HepG2 (cell line): ENCODE measurements around the gene ALDH3A2.

Experiments used
- CTCF ChIP-seq: sonication (generic); formaldehyde crosslinking; IDR thresholded peaks from 2 replicates; pipeline ENCODE4 v1.5.0; 2020; ENCODE audit warnings: mild to moderate bottlenecking, missing genetic modification reagents, moderate library complexity
- DBP ChIP-seq: sonication (generic); formaldehyde crosslinking; IDR thresholded peaks from 2 replicates; pipeline ENCODE4 v1.4.0; 2020; ENCODE audit warnings: missing genetic modification reagents; ENCODE audit errors: not compliant biosample characterization
- DNMT1 ChIP-seq: sonication (generic); formaldehyde crosslinking; IDR thresholded peaks from 2 replicates; pipeline ENCODE4 v1.5.1; 2020; ENCODE audit warnings: mild to moderate bottlenecking, missing genetic modification reagents
- ELF1 ChIP-seq: sonication (generic); formaldehyde crosslinking; IDR thresholded peaks from 2 replicates; pipeline ENCODE4 v1.4.0; 2020; ENCODE audit warnings: missing genetic modification reagents
- MEIS2 ChIP-seq: sonication (generic); formaldehyde crosslinking; IDR thresholded peaks from 2 replicates; pipeline ENCODE4 v1.9.0; 2021; ENCODE audit warnings: mild to moderate bottlenecking, missing genetic modification reagents
- PPARG ChIP-seq: conservative IDR thresholded peaks from 2 replicates; pipeline ENCODE4 v1.6.1; 2016; ENCODE audit warnings: missing biosample characterization, missing genetic modification reagents
- SRF ChIP-seq: IDR thresholded peaks from 2 replicates; pipeline ENCODE4 v1.6.1; 2011; ENCODE audit warnings: mild to moderate bottlenecking, low read depth, low read length, moderate library complexity
- ZBTB1 ChIP-seq: sonication (generic); formaldehyde crosslinking; IDR thresholded peaks from 2 replicates; pipeline ENCODE4 v1.4.0; 2020; ENCODE audit warnings: missing genetic modification reagents, borderline replicate concordance
- ZBTB21 ChIP-seq: sonication (generic); formaldehyde crosslinking; IDR thresholded peaks from 2 replicates; pipeline ENCODE4 v1.4.0; 2020; ENCODE audit warnings: missing genetic modification reagents
- ZBTB33 ChIP-seq: sonication (generic); formaldehyde crosslinking; IDR thresholded peaks from 2 replicates; pipeline ENCODE4 v1.4.0; 2020; ENCODE audit warnings: missing genetic modification reagents
- ZNF598 ChIP-seq: sonication (generic); formaldehyde crosslinking; IDR thresholded peaks from 2 replicates; pipeline ENCODE4 v1.5.1; 2020; ENCODE audit warnings: mild to moderate bottlenecking, missing genetic modification reagents, borderline replicate concordance
- ZNF629 ChIP-seq: sonication (generic); formaldehyde crosslinking; conservative IDR thresholded peaks from 2 replicates; pipeline ENCODE4 v1.5.0; 2020; ENCODE audit warnings: missing genetic modification reagents
- ZNF7 ChIP-seq: IDR thresholded peaks from 2 replicates; pipeline ENCODE4 v1.6.1; 2016; ENCODE audit warnings: missing biosample characterization, missing genetic modification reagents

- no peak for TF ChIP-seq ELF1 (CRISPR knock-in tag)
- TF ChIP-seq PPARG (CRISPR knock-in tag): no peak
- no peak for TF ChIP-seq ZNF7
- TF ChIP-seq DNMT1: no peak
- no peak for TF ChIP-seq ZBTB33 (CRISPR knock-in tag)
- no peak for TF ChIP-seq CTCF (CRISPR knock-in tag)
- no peak for TF ChIP-seq ZNF598
- no peak for TF ChIP-seq MEIS2
- TF ChIP-seq ZNF629 (CRISPR knock-in tag): no peak
- TF ChIP-seq DBP (CRISPR knock-in tag): no peak
- no peak for TF ChIP-seq ZBTB1
- TF ChIP-seq ZBTB21 (CRISPR knock-in tag): no peak
- no peak for TF ChIP-seq SRF
Measured at GRCh38 chr17:19718041-19718612, 69.6 kb downstream of the ALDH3A2 start.
